Large intestine (tissue), 3 donors: ENCODE data around the gene MRPL38. TPM values are rescaled to one million over a fixed set of nuclear protein-coding genes. Genes with fewer than 3 reads are reported as not detected.

Source experiments
- DNase-seq, 2 donors: peaks; one replicate each; pipeline versions ENCODE4 v3.0.0 to v3.0.0-alpha.2; 2013
- H3K27ac ChIP-seq: one replicate; pipeline ENCODE4 v1.5.1; 2013; ENCODE audit warnings: low read length
- H3K27me3 ChIP-seq: 2 replicates; pipeline ENCODE4 v1.6.1; 2013; ENCODE audit warnings: low read length; ENCODE audit not compliant: control insufficient read depth, insufficient read depth
- H3K36me3 ChIP-seq: 2 replicates; pipeline ENCODE4 v1.6.1; 2013; ENCODE audit warnings: low read length; ENCODE audit not compliant: control insufficient read depth, insufficient read depth
- H3K4me1 ChIP-seq: one replicate; pipeline ENCODE4 v1.6.1; 2013; ENCODE audit warnings: low read length; ENCODE audit not compliant: control insufficient read depth, insufficient read depth
- H3K4me3 ChIP-seq: one replicate; pipeline ENCODE4 v1.5.1; 2013; ENCODE audit warnings: low read length
- H3K9me3 ChIP-seq: one replicate; pipeline ENCODE4 v1.6.1; 2013; ENCODE audit warnings: mild to moderate bottlenecking, low read depth, low read length, moderate library complexity; ENCODE audit not compliant: control insufficient read depth
- WGBS: methylation state at CpG from one replicate; pipeline ENCODE4 v1.1.5; 2013; ENCODE audit warnings: low lambda C conversion rate; ENCODE audit not compliant: insufficient coverage; 5-methylcytosine and 5-hydroxymethylcytosine counted together
- polyA plus RNA-seq: library from polyadenylated mRNA; unstranded; fragments of 120-200 nt; gene quantifications from one replicate; pipeline ENCODE4 v1.2.1, GENCODE V29; 2013

The MRPL38 gene
- polyA plus RNA-seq, 1 donor: 62.1 TPM

- WGBS: 80% methylated on average over 3 of the region's 13 CpGs
- H3K27ac ChIP-seq: no peak overlapping the region
- H3K9me3 ChIP-seq: no peaks in the 10 kb centered on the region
- no peak overlapping the region for H3K4me3 ChIP-seq
- DNase-seq: no peak
- no peaks in the 10 kb centered on the region for H3K36me3 ChIP-seq
- H3K4me1 ChIP-seq: peaks cover 6% of the 10 kb centered on the region
- no peaks in the 10 kb centered on the region for H3K27me3 ChIP-seq
Observed at GRCh38 chr17:75937652-75938051, 33.0 kb upstream of the MRPL38 start.

DNA sequence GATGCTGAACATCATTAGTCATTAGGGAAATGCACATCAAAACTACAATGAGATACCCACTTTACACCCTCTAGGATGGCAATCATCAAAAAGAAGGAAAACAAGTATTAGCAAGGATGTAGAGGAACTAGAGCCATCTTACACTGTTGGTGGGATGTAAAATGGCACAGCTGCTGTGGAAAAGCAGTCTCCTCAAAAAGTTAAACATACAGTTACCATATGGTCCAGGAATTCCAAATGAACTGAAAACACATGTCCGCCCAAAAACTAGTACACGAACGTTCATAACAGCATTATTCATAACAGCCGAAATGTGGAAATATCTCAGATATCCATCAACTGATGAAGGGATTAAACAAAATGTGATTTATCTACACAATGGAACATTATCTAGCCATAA is 29.1 kb upstream of the MRPL38 start:
- no peak for DNase-seq
- 100% methylated on average over 3 of the region's 4 CpGs for WGBS
- H3K9me3 ChIP-seq: no peaks in the 10 kb centered on the region
- H3K4me1 ChIP-seq: no peaks in the 10 kb centered on the region
- H3K27me3 ChIP-seq: no peaks in the 10 kb centered on the region
- H3K4me3 ChIP-seq: no peak overlapping the region
- no peak overlapping the region for H3K27ac ChIP-seq
- H3K36me3 ChIP-seq: no peaks in the 10 kb centered on the region

DNA sequence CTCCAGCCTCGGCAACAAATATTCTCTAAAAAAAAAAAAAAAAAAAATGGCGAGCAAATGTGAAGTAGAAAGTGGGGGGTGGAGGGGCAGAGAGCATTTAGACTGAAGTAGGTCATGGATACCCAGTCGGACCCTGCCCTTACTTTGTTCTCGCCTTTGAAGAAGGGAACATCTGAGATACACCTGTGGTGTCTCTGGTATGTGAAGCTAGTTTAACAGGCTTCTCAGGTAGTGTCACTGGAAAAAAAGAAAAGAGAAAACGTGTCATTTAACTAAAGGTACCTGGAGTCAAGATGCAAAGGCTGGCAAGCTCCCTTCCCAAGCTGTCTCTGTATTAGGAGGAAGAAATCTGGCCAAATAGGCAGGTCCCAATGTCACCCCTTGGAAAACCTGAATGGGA is 28.2 kb upstream of the MRPL38 start:
- peaks cover 5% of the 10 kb centered on the region for H3K4me1 ChIP-seq
- no peaks in the 10 kb centered on the region for H3K27me3 ChIP-seq
- no peaks in the 10 kb centered on the region for H3K36me3 ChIP-seq
- DNase-seq: no peak
- no peaks in the 10 kb centered on the region for H3K9me3 ChIP-seq
- no peak overlapping the region for H3K4me3 ChIP-seq
- H3K27ac ChIP-seq: no peak overlapping the region
- no CpG with 5 or more reads among the region's 5 CpGs for WGBS

GRCh38 chr17:75931062-75931461 is 26.4 kb upstream of the MRPL38 start:
- Histone ChIP-seq H3K4me3 (no peak overlapping the region), H3K27me3 (no peaks in the 10 kb centered on the region), H3K9me3 (no peaks in the 10 kb centered on the region), H3K27ac (no peak overlapping the region), H3K36me3 (peaks cover 5% of the 10 kb centered on the region), H3K4me1 (peaks cover 21% of the 10 kb centered on the region)
- WGBS: no CpG with 5 or more reads among the region's 4 CpGs
- no peak for DNase-seq

DNA sequence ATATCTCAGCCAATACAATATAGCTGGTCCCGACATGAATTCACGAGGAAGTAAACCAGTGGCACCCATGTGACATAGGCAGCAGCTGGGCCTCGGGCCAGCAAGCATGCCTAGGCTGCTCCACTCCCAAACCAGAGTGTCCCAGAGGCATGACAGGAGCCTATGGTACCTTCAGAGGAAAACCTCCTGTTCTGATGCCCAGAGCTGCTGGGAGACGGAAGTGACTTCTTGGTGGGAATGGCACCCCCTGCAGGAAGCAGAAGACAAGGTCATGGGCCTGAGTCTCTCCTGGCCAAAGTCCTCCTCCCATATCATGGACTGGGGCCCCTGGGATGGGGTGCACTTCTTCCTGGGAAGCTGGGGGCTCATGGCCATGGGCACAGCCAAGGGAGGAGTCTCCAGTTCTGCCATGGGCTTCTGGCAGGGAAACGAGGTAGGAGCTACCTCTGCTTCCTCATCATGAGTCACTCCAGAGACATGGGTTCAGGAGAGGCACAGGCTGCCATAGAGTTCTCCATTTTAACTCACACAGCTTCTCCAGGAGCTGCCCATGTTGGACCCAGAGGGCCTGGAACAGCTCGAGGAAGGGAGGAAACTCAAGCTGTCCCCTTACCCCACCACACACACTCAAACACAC is 22.7 kb upstream of the MRPL38 start:
- Histone ChIP-seq H3K27me3 (no peaks in the 10 kb centered on the region), H3K36me3 (peaks cover 12% of the 10 kb centered on the region), H3K4me3 (no peak overlapping the region), H3K9me3 (no peaks in the 10 kb centered on the region), H3K27ac (peak overlapping the region; percentile 55), H3K4me1 (peaks cover 44% of the 10 kb centered on the region)
- peak; percentile 67 to 85 for DNase-seq
- no CpG with 5 or more reads among the region's 6 CpGs for WGBS

DNA sequence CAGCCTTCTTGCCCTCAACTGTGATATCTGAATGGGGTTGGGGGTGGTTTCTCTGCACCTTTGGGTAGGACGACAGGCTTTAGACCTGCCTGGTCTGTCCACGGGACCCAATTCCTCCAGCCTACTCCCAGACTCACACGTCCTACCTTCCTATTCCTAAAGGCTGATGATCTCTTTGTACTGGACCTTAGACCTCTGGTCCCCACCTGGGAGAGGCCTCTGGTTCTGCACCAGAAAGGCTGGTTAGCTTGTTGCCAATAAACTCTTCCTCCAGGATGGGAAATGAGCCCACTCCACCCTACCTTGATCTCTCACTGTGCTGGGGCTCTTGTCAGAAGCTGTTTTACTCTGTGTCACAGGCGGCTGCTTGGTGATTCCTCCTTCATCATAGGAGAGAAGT is 21.8 kb upstream of the MRPL38 start:
- peaks cover 46% of the 10 kb centered on the region for H3K4me1 ChIP-seq
- no peaks in the 10 kb centered on the region for H3K27me3 ChIP-seq
- H3K4me3 ChIP-seq: no peak overlapping the region
- DNase-seq: peak; percentile 47 to 73
- peak overlapping the region; percentile 55 for H3K27ac ChIP-seq
- H3K9me3 ChIP-seq: no peaks in the 10 kb centered on the region
- peaks cover 16% of the 10 kb centered on the region for H3K36me3 ChIP-seq
- no CpG with 5 or more reads among the region's 4 CpGs for WGBS

DNA sequence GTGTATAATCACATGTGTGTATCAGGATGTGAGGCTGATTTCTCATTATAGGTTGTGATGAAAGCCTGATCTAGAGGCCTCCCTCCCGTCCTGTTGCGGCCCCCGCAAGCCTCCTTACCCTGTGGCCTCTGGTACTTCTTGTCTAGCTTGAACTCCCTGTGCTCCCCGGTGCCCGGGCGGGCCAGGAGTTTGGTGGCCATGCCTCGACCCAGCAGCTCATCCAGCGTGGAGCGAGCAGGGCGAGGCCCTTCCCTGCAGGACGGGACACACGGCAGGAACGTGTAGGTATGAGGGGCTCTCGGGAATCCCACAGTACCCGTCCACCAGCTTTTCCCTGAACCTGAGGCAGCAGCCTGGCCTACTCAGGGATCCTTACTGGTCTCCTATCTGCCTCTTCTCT is 21.2 kb upstream of the MRPL38 start:
- Histone ChIP-seq H3K4me3 (no peak overlapping the region), H3K27ac (peak overlapping the region; percentile 55), H3K4me1 (peaks cover 46% of the 10 kb centered on the region), H3K36me3 (peaks cover 20% of the 10 kb centered on the region), H3K27me3 (no peaks in the 10 kb centered on the region), H3K9me3 (no peaks in the 10 kb centered on the region)
- no peak for DNase-seq
- no CpG with 5 or more reads among the region's 15 CpGs for WGBS

DNA sequence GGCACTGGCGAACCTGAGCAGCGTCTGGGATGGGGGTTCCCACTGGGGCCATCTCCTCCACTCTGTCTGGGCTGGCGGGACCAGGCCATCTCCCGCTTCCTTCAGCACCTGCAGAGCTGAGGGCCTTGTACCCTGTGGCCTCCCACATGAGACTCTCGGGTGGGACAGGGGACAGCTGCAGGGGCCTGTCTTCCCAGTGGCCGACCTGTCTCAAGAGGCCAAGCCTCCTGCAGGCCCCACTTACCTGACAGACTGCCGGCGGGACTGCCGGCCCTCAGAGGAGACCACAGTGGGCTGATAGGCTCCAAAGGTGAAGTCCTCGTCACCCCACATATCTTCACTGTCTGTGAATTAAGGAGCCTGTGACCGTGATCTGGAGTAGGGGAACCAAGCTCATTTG is 20.4 kb upstream of the MRPL38 start:
- Histone ChIP-seq H3K9me3 (no peaks in the 10 kb centered on the region), H3K27ac (no peak overlapping the region), H3K36me3 (peaks cover 27% of the 10 kb centered on the region), H3K27me3 (no peaks in the 10 kb centered on the region), H3K4me1 (peaks cover 46% of the 10 kb centered on the region), H3K4me3 (no peak overlapping the region)
- WGBS: no CpG with 5 or more reads among the region's 11 CpGs
- DNase-seq: no peak

DNA sequence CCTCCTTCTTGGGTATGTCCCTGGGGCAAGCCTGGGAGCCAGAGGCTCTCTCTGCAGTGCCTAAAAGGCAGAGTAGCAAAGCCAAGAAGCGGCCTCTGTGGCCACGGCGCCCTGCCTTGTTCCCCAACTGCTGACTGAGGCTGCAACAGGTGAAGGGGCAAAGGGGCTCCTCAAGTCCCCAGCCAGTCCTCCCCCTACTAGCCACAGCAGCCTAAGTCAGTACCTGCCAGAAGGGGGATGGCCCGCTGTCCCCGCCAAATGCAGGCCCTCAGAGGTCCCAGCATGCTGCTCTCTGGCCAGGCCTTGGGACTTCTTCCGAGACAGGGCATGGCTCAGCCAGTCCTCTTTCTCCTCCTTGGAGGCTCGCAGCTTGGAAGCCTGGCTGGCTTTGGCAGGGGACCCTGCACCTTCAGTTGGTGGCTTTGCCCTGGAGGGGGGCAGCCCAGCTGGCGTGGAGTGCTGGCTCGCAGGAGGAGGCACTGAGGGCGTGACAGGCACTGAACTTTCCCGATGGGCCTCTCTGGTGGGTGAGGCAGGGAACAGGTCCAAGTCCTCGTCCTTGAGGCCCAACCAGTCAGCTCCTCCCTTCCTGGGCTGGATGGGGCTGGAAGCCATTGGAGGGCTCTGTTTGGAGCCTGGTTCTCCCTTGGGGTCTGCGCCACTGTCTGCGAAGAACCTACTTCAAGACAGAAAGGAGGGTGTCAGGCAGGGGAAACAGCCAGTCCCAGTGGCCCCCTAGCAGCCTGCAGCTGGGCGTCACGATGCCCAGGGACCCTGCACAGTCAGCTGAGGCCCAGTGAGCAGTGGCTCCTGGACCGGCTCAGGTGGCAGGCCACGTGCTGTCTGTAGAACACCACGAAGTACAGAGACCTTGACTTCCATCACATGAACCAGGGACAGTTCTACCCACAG is 18.5 kb upstream of the MRPL38 start:
- Histone ChIP-seq H3K27me3 (no peaks in the 10 kb centered on the region), H3K36me3 (peaks cover 37% of the 10 kb centered on the region), H3K27ac (peak overlapping the region; percentile 65), H3K9me3 (no peaks in the 10 kb centered on the region), H3K4me3 (peak overlapping the region; percentile 25), H3K4me1 (peaks cover 45% of the 10 kb centered on the region)
- DNase-seq: peak; percentile 78 to 89
- WGBS: no CpG with 5 or more reads among the region's 19 CpGs

- Histone ChIP-seq H3K4me3 (peak overlapping the region; percentile 25), H3K36me3 (peaks cover 45% of the 10 kb centered on the region), H3K4me1 (peaks cover 36% of the 10 kb centered on the region), H3K27me3 (no peaks in the 10 kb centered on the region), H3K27ac (peak overlapping the region; percentile 65), H3K9me3 (no peaks in the 10 kb centered on the region)
- no peak for DNase-seq
- 92% methylated on average over 2 of the region's 18 CpGs for WGBS
Observed at GRCh38 chr17:75922173-75922961, 17.7 kb upstream of the MRPL38 start.
